SKM-1 (cell line): ENCODE data around the gene KCNIP4.

ENCODE experiments used
- DNase-seq: peaks from one replicate; lab custom pipeline; 2025; ENCODE audit not compliant: unreplicated experiment; lab: John Stamatoyannopoulos, UW

KCNIP4 gene

DNA sequence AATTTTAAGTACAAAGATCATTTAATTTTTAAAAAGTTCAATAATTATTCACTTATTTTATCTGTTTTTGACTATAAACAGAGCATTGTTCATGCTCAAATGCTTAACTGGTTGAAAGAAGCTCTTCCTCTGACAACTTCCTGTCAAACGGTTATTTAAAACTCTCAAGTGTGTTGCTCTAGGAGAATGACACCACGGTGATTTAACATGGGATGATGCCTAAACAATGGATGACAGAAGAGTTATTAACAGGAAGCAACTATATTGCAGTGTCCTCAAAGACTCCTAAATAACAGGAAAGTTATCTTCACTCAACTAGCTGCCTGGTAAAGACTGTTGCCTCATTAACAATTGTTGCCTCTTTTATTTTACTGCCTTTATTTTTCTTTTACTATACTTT, 738.7 kb downstream of the KCNIP4 start:
- no peak for DNase-seq

- no peak for DNase-seq
These were observed 742.6 kb downstream of the KCNIP4 start for GRCh38 chr4:21205821-21206531.

DNA sequence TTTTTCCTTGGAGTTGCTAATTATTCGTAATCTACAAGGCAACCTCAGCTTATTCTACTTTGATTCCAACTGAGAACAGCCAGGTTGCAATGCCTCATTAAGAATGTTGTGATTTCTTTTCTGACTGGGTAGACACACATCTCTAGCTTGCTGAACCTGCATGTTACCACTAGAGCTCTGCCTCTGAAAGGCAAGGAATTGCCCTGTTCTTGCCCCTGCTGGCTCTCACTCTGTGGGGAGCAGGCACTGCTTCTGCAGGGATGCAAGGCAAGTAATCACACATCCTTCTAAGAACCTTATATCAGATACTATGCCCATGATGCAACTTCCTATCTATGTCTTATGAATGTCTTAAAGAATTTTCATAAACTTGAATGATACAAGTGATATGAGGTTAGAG, 745.2 kb downstream of the KCNIP4 start:
- no peak for DNase-seq

- no peak for DNase-seq
These were observed 745.6 kb downstream of the KCNIP4 start for GRCh38 chr4:21202959-21203358.

- DNase-seq = no peak
These were observed 749.9 kb downstream of the KCNIP4 start for GRCh38 chr4:21198683-21199082.

GRCh38 chr4:21195682-21196081, 752.9 kb downstream of the KCNIP4 start:
- no peak for DNase-seq

GRCh38 chr4:21192367-21192766, 756.2 kb downstream of the KCNIP4 start:
- no peak for DNase-seq

GRCh38 chr4:21191317-21191716, 757.3 kb downstream of the KCNIP4 start:
- no peak for DNase-seq

- DNase-seq = no peak
These were observed 763.8 kb downstream of the KCNIP4 start for GRCh38 chr4:21184788-21185187.

GRCh38 chr4:21181716-21182115, 766.9 kb downstream of the KCNIP4 start:
- no peak for DNase-seq

GRCh38 chr4:21177871-21178270, 770.7 kb downstream of the KCNIP4 start:
- no peak for DNase-seq

DNA sequence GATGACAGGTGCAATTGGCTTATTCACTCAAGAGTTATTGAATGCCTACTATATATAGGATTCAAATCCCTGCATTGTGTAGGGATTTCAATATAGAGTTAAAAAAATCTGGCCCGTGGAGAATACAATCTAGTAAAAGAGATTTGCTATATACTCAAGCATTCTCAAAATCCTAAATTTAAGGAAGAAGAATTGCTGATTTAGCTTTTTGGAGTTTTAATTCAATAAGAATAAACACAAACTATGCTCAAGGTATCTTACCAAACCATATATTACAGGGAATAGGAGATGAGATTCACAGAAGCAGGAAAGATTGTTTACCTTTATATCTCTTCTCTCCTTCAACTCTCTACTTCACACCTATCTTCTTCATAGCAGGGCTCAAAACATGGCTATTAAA, 771.5 kb downstream of the KCNIP4 start:
- DNase-seq = no peak

- DNase-seq = no peak
These were observed 780.9 kb downstream of the KCNIP4 start for GRCh38 chr4:21167711-21168110.

GRCh38 chr4:21155367-21155766, 793.2 kb downstream of the KCNIP4 start:
- DNase-seq = no peak

DNA sequence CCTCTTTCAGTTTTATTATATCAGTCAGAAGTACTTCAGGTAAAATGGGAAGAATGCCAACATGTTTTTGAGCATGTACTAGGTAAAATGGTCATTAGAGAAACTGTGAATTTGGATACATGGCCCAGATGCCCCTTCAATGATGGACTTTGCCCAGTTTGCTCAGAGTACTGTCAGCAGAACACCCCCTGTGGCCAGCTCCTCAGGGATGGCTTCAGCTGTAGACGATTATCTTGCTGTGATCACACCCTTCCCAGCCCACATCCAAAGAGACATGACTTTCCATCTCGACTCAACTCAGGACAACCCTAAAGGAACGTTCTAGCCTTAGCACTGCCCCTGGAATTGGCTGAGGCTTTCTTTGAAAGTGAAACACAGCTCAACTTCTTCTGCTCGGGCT, 809.2 kb downstream of the KCNIP4 start:
- no peak for DNase-seq

GRCh38 chr4:21136051-21136630, 812.4 kb downstream of the KCNIP4 start:
- no peak for DNase-seq

GRCh38 chr4:21134994-21135393, 813.6 kb downstream of the KCNIP4 start:
- DNase-seq = no peak

- DNase-seq = no peak
These were observed 818.0 kb downstream of the KCNIP4 start for GRCh38 chr4:21130606-21131005.

DNA sequence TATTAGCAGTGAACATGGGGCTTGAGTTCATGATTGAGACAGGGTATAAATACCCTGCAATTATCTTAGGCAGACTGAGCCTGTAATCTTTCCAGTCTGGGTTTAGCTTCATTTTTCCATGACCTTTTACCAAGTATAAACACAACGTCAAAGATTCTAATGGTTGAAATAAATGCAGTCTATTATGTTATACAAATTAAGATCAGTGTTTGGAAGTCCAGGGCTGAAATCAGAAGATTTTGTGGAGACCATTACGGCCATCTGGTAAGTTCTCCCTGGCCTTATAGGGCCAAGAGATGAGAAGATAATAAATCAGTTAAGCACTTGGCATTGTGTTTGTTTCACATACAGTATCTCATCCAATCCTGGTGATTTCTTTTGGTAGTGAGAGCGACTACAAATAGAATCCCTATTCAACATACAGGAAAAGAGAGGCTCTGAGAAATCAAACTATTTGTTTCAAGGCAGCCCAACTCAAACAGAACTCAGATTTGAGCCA, 822.5 kb downstream of the KCNIP4 start:
- DNase-seq = no peak

DNA sequence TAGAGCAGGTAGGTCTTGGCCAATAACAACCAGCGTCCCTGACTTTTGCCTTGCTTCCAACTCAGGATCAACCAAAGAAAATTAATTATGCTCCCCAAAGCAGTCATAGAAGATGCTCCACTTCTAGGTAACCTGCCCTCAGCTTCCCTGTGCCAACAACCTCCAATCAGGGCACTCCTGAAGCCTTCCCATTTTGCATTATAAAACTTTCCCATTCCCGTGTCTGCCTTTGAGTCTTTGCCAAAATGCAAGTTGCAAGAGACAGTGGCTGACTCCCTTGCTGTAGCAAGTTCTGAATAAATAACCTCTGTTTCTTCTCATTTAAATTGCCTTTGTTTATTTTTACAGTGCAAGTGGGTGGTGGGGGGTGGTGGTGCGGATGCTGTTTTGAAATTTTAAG, 830.3 kb downstream of the KCNIP4 start:
- no peak for DNase-seq

- no peak for DNase-seq
These were observed 830.9 kb downstream of the KCNIP4 start for GRCh38 chr4:21117541-21118180.

DNA sequence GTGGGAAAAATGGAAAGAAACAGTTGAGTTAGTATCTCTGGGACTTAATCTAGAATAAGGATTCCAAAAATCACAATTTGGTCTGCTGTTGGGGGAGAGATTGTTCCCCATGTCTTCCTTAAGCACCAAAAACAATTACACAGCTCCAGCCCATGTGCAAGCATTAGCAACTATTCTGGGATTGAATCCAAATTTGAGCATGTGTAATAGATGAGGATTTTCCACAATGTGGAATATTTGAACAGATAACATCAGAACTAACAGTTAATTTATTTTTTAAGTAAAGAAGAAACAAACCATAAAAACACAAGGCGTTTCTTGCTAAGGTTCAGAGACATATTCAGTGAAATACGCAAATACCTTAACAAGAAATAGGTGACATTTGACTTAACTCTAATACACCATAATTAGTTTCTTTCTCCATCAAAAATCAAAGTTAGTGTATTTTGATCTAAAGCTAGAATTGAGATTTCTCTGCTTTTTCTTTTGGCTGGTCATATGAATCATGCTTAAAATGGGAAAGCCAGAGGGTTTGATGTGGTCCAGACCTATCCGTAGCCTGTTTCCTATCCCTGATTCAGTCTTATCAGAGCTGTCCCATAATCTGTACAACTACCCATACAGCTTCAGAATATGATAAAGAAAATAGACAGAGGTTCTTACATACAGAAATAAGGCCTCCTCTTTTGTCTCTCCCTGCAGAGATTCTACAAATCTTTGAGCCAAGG, 834.9 kb downstream of the KCNIP4 start:
- DNase-seq = no peak
